ENCODE results near the gene BPIFB4.
"Not testable (repeated sequence)": the region's sequence is repeated elsewhere in the genome, so short reads cannot be mapped to it uniquely, and the experiment has no call there.

The BPIFB4 gene

GRCh38 chr20:33079259-33079658 lies at the start of gene BPIFB4:
TSS of gene BPIFB4 (plus strand) at chr20:33079643. CDS start at chr20:33081527, 1,884 bp downstream.
- DNase-seq (ENCODE audit: low spot score), result no peak

- no peak for DNase-seq (ENCODE audit: low spot score)
Measured at GRCh38 chr20:33030076-33030475, 49.4 kb upstream of the BPIFB4 start.

GRCh38 chr20:33030569-33030968 lies 48.9 kb upstream of the BPIFB4 start:
- DNase-seq (ENCODE audit: low spot score), result no peak

DNA sequence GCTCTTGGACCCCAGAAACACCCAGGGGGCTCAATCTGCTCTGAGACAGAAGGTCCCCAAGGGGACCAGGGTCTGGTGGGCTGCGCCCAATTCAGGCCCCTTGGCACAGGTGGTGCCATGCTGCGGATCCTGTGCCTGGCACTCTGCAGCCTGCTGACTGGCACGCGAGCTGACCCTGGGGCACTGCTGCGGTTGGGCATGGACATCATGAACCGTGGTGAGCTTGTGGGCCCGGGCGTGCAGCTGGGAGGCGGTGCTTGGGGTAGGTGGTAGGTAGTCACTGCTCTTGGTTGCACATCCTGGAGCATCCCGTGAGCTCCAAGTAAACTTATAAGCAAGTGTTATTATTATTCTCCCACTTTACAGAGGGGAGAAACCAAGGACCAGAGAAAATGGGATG lies 47.9 kb upstream of the BPIFB4 start, which contains the start of gene BPIFB6:
BPIFB6 (plus strand) TSS at position 118 of the 400 bp plus-strand sequence; CDS start at position 118, 0 bp downstream.
- DNase-seq (ENCODE audit: low spot score), result no peak

- no peak for DNase-seq (ENCODE audit: low spot score)
Measured at GRCh38 chr20:33032555-33032954, 46.9 kb upstream of the BPIFB4 start.

GRCh38 chr20:33033381-33033780 lies 46.1 kb upstream of the BPIFB4 start:
- no peak for DNase-seq (ENCODE audit: low spot score)

DNA sequence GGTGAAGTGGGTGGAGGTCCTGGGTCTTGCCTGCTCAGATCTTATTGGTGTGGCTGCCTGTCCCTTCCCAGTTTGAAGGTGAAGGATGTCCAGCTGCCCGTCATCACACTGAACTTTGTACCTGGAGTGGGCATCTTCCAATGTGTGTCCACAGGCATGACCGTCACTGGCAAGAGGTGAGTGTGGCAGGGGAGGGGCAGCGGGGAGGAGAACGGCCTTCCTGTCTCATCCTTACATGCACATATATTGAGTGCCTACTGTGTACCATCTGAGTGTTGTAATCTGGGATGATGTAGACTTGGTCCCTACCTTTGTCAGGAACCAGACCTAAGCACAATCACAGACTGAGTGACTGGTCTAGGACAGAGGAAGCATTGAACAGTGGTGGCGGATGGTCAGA lies 45.3 kb upstream of the BPIFB4 start:
- no peak for DNase-seq (ENCODE audit: low spot score)

GRCh38 chr20:33034901-33035492 lies 44.4 kb upstream of the BPIFB4 start:
- no peak for DNase-seq (ENCODE audit: low spot score)

GRCh38 chr20:33037456-33037855 lies 42.0 kb upstream of the BPIFB4 start:
- DNase-seq (ENCODE audit: low spot score), result no peak

- DNase-seq (ENCODE audit: low spot score), result no peak
Measured at GRCh38 chr20:33038243-33038642, 41.2 kb upstream of the BPIFB4 start.

GRCh38 chr20:33042430-33042829 lies 37.0 kb upstream of the BPIFB4 start:
- DNase-seq (ENCODE audit: low spot score), result no peak

DNA sequence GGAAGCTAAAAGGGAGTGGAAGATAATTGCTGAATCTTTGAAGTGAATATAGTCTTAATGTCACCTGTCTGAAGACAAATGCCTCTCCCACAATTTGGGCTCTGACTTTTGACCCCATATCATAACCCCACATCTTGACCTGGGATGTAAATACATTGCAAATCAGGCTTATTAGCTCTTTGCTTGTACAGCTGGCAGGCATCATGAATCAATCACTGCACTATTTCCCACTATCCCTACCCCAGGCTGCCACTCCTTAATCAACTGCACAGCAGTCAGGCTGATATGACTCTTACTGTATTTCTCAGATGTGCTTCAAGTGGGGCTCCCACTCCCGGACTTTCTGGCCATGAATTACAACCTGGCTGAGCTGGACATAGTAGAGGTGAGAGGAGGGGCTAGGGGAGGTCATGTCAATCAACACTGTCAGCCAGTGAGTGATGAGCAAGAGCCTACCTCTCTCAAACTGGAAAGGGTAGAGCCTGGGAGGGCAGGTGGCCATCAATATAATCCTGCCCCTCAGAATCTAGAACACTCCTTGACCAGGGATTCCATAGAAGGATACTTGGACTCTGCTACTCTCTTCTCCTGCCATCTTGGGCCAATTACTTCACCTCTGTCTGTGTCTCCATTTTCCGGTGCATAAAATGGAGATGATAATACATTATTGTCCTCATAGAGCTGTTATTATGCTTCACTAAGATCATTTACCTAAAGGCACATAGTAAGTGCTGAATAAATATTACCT lies 36.3 kb upstream of the BPIFB4 start:
- DNase-seq (ENCODE audit: low spot score), result no peak

DNA sequence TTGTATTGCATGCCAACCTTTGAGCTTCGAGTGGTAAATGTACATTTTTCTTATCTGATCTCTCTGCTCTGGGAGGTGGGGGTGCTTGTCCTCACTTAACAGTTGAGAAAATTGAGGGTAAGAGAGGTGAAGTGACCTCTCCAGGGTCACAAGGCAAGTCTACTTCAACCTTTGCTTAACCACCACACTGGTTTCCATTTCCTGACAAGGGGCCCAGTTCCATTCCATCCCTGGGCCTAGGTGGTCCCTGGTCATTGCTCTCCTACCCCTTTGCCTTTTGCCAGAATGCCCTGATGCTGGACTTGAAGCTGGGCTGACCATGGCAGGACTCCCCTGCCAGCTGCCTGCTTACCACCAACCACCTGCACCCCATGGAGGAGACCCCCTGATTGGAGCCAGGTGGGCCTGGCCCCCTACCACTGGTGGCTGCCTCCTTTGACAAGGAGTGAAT lies 35.7 kb upstream of the BPIFB4 start:
- DNase-seq (ENCODE audit: low spot score), result no peak

GRCh38 chr20:33045129-33045721 lies 34.2 kb upstream of the BPIFB4 start:
- not testable (repeated sequence) for DNase-seq (ENCODE audit: low spot score)

DNA sequence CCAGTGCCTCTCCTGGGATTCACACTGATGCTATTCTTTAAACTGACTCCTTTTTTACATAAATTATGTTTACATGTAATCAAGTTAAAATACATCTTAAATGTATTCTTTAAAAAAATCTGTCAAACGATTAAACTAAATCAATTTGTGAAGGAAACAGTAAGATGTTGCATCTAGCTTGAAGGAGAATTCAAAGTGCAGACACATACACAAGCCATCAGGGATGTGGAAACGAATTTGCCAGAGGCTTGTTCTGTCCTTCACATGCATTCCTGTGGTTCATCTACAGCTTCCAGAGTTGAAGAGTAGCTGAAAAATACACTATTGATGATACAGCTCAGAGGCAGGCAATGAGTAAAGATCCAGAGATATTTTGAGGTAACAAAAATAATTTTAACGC lies 33.0 kb upstream of the BPIFB4 start:
- no peak for DNase-seq (ENCODE audit: low spot score)

DNA sequence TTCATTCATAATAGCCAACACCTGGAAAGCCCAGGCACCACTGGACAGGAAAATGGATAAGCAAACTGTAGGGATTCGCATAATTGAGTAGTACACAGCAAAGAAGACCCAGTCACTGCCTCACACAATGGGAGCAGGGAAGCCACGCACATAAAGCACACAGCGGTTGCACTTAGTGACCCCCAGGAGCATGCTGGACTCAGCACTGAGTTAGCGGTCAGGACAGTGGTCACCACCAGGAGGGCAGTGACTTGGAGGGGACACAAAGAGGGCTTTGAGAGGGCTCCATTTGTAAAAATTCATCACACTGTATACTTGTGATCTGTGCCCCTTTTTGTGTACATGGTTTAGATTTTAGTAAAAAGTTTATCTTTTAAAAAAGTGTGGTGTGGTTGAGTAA lies 28.1 kb upstream of the BPIFB4 start:
- DNase-seq (ENCODE audit: low spot score), result no peak

DNA sequence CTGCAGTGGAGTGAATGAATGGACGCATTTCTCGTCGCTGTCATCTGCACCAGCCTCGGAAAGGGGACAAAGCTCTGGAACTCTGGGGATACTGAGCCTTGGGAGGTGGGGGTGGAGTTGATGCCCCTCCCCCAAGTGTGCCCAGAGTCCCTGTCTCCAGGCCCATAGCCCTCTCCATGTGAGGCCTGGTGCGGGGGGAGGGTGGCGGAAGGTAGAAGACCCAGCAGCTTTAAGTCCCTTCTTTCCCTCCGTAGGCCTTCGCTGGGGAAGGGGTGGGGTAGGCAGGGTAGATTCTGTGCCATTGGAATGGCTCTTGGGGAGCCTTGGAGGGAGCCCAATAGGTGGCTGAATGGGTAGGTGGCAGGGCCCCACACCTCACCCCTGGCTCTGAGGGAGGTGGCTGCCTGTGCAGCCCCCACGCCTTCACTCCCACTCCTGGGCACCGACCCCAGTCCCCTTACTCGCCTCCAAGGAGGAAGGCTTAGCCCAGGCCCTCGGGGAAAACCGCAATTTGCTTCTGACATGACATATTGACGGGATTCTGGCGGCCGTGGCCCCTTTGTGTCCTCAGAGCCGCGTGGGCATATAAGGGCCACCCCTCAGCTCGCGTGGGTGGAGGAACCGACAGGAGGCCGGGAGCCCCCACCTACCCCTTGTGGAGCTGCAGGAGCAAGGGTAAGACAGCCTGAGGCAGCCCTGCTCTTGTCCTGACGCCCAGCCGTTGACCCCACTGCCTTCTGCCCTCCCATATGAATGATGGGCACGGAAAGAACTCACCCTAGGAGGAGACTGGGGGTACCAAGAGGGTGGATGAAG lies 25.9 kb upstream of the BPIFB4 start, which contains the start of gene BPIFB3:
BPIFB3 (plus strand) TSS at position 613 of the 816 bp plus-strand sequence. CDS start 1,533 bp downstream, outside the sequence.
- DNase-seq (ENCODE audit: low spot score), result no peak

DNA sequence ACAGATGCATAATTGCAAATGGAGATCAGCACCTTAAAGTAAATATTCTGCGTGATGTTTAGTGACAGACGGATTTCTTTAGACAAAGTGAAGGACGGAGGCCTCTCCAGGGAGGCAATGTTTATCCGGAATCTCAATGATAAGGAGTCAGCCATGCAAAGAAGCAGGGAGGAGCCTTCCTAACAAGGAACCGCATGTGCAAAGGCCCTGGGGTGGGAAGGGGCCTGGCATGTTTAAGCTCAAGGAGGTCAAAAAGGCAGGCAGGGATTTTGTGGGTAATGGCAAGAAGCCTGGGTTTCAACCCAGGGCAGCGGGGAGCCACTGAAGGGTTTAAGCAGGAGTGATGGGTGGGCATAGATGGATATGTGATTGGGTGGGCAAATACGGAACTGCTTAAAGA lies 25.1 kb upstream of the BPIFB4 start:
- DNase-seq (ENCODE audit: low spot score), result no peak

DNA sequence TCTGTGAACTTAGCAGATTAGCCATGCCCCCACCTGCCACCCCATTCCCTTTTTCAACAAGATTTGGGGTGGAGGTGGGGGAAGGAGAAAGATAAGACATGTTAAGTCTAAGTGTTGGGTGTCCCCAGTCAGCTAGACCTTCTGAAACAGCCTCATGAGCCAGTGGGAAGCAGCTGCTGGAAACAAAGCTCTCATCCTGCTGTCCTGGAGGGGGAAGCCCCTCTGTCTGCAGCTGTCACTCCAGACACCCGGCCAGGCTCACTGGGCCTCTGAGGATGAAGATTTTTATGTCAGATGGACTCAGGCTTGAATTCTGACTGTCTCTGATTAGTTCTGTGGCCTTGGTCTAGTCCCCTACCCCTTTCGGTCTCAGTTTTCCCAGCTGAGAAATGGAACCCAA lies 24.7 kb upstream of the BPIFB4 start:
- DNase-seq (ENCODE audit: low spot score), result no peak

DNA sequence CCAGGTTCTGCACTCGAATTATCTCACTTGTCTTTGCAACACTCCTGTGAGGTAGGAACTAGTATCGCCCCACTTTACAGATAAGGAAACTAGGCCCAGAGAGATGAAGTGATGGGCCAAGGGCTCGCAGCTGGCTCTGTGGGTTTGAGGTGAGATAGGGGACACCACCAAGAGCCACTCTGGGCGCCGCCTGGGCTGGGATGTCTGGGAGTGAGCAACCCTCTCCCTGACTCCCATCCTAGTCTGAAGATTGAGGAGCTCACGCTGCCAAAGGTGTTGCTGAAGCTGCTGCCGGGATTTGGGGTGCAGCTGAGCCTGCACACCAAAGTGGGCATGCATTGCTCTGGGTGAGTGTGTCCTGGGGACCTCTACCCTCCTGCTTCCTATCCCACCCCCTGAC lies 20.3 kb upstream of the BPIFB4 start:
- no peak for DNase-seq (ENCODE audit: low spot score)

DNA sequence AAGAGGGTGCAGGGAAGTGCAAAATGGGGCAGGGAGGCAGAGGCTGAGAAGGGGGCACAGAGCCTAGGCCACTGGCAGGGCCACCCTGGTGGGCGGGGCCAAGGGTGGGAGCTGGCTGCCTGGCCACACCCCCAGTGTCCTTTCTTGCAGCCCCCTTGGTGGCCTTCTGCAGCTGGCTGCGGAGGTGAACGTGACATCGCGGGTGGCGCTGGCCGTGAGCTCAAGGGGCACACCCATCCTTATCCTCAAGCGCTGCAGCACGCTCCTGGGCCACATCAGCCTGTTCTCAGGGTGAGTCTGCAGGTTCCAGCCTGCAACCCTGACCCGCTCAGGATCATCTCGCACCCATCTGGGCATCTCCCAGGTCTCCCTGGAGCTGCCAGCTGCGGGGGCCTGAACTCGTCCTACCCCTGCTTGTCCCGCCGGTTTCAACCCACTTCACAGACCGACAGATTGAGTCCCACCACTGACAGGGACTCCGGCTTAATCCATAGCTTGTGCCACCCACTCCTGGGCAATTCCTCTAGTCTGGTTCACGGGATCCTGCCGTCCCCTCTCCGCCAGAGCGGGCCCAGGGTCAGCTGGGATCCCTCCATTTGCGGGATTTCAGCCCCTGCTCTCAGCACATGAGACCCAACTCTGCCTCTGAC lies 19.6 kb upstream of the BPIFB4 start:
- DNase-seq (ENCODE audit: low spot score), result no peak

DNA sequence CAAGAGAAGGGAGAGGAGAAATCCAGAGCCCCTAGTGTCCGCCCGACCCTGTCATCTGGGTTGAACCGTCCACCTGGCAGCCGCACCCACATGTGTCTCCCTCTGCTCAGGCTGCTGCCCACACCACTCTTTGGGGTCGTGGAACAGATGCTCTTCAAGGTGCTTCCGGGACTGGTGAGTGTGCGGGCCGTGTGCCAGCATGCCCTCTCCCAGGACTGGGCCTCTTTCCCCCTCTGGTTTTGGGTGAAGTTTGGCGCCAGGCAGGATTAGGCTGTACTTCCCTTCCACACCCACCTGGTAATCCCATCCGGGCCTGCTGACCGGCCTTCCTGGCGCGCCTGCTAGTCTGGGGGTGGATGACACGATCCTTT lies 17.8 kb upstream of the BPIFB4 start:
- no peak for DNase-seq (ENCODE audit: low spot score)

All from AG08396 (cell line).